ENCODE measurements around the gene QRFP. TPM values are rescaled to one million over a fixed set of nuclear protein-coding genes. Genes with fewer than 3 reads are reported as not detected.

QRFP gene
- total RNA-seq, 1 experiment from 2014 or later: not detected

GRCh38 chr9:130845901-130846481, 50.6 kb downstream of the QRFP start:
- peaks cover 4% of the 10 kb centered on the region; the same call in 1 of the 2 replicates for H3K4me1 ChIP-seq (ENCODE audit: insufficient read depth, low read length)
- no peak for DNase-seq

More at GRCh38 chr9:130845901-130846481, 50.6 kb downstream of the QRFP start:
- no peak overlapping the region for H3K23ac ChIP-seq (ENCODE audit: insufficient read length, low read depth, low read length)
- H4K91ac ChIP-seq (ENCODE audit: insufficient read length, low read depth, low read length): no peak overlapping the region
- H3K23me2 ChIP-seq (ENCODE audit: insufficient read length, low read depth, low read length, poor library complexity, severe bottlenecking): no peaks in the 10 kb centered on the region
- H3K14ac ChIP-seq (ENCODE audit: insufficient read depth, low read length): no peak overlapping the region
- no peak for TF ChIP-seq CTCF (conservative IDR thresholded peaks at IDR 0.05)
- Mint-ChIP-seq H3K27ac (peak overlapping the region; percentile 8 to 78 (median 51); a peak in 5 of 7 replicates), H3K4me3 (no peak overlapping the region; a peak in 2 of 5 replicates), H3K4me1 (peaks cover 59 to 65% of the 10 kb centered on the region in 2 experiments), H3K9me3 (no peaks in the 10 kb centered on the region), H3K27me3 (ENCODE audit: low read depth) (no peaks in the 10 kb centered on the region), H3K36me3 (ENCODE audit: insufficient read depth in 1 of 3, low read depth in 3 of 3) (peaks cover 2 to 14% (median 8%) of the 10 kb centered on the region in 3 experiments)
- H3K4ac ChIP-seq (ENCODE audit: low read depth, low read length): no peak overlapping the region
- no peak overlapping the region for H2BK120ac ChIP-seq (ENCODE audit: low read depth, low read length, poor library complexity, severe bottlenecking)
- peaks cover 8% of the 10 kb centered on the region for H3K79me1 ChIP-seq (ENCODE audit: insufficient read depth, low read depth, low read length, poor library complexity, severe bottlenecking)
- no peak overlapping the region for H2AFZ ChIP-seq (ENCODE audit: low read length)
- H3K56ac ChIP-seq (ENCODE audit: insufficient read length, low read depth, low read length): no peak overlapping the region
- H3K9me3 ChIP-seq (ENCODE audit: control insufficient read depth, low read depth, low read length): no peaks in the 10 kb centered on the region
- H3K4me2 ChIP-seq (ENCODE audit: insufficient read depth, insufficient read length, low read length): no peak overlapping the region
- H2BK5ac ChIP-seq (ENCODE audit: insufficient read length, low read length): no peak overlapping the region
- no peaks in the 10 kb centered on the region for H3K27me3 ChIP-seq (ENCODE audit: insufficient read depth, low read length)
- H3K27ac ChIP-seq (ENCODE audit: insufficient read length, low read depth, low read length): no peak overlapping the region
- H3K79me2 ChIP-seq (ENCODE audit: insufficient read depth, low read length): peaks cover 21% of the 10 kb centered on the region
- no peak overlapping the region for H3K18ac ChIP-seq (ENCODE audit: insufficient read length, low read depth, low read length)
- no peak overlapping the region for H2AK5ac ChIP-seq (ENCODE audit: insufficient read length, low read length)
- H3T11ph ChIP-seq (ENCODE audit: low read length): no peak overlapping the region
- H4K20me1 ChIP-seq (ENCODE audit: control insufficient read depth, insufficient read depth, insufficient read length): no peaks in the 10 kb centered on the region
- H4K8ac ChIP-seq (replicated peaks; ENCODE audit: insufficient read length, low read depth, low read length): no peak overlapping the region
- H3K9ac ChIP-seq (ENCODE audit: extremely low read depth, insufficient read length, low read length): no peak overlapping the region
- no peak overlapping the region for H4K5ac ChIP-seq (ENCODE audit: insufficient read length, low read depth, low read length)
- H2BK15ac ChIP-seq (ENCODE audit: low read depth, low read length): no peak overlapping the region
- H2BK12ac ChIP-seq (ENCODE audit: insufficient read length, low read depth, low read length): no peak overlapping the region
- H2BK20ac ChIP-seq (ENCODE audit: low read depth, low read length, poor library complexity, severe bottlenecking): no peak overlapping the region
- no CpG with 5 or more reads among the region's 7 CpGs for WGBS (ENCODE audit: extremely low coverage, insufficient read length, low lambda C conversion rate)
